Parathyroid adenoma (tissue), 2 donors: ENCODE results near the gene SDHB.

ENCODE experiments used
- H2AFZ ChIP-seq: fragments of 300-600 bp; sonication (generic); one replicate; pipeline ENCODE4 v1.7.0; 2017; ENCODE audit warnings: antibody characterized with exemption, mild to moderate bottlenecking
- H3K27ac ChIP-seq: fragments of 300-600 bp; sonication (generic); one replicate; pipeline ENCODE4 v1.7.0; 2017
- H3K27me3 ChIP-seq: fragments of 300-600 bp; sonication (generic); one replicate; pipeline ENCODE4 v1.7.0; 2017; ENCODE audit warnings: low read length; ENCODE audit not compliant: control insufficient read depth, insufficient read depth
- H3K36me3 ChIP-seq: fragments of 300-600 bp; sonication (generic); one replicate; pipeline ENCODE4 v1.7.0; 2017; ENCODE audit warnings: low read length; ENCODE audit not compliant: control insufficient read depth, insufficient read depth
- H3K4me1 ChIP-seq: fragments of 300-600 bp; sonication (generic); one replicate; pipeline ENCODE4 v1.7.0; 2017; ENCODE audit warnings: control low read depth
- H3K4me2 ChIP-seq: fragments of 300-600 bp; sonication (generic); one replicate; pipeline ENCODE4 v1.7.0; 2017; ENCODE audit warnings: low read length
- H3K4me3 ChIP-seq: fragments of 300-600 bp; sonication (generic); one replicate; pipeline ENCODE4 v1.7.0; 2017; ENCODE audit warnings: low read depth, low read length
- H3K79me2 ChIP-seq: fragments of 300-600 bp; sonication (generic); one replicate; pipeline ENCODE4 v1.7.0; 2017; ENCODE audit warnings: control low read depth
- H3K9ac ChIP-seq: fragments of 300-600 bp; sonication (generic); one replicate; pipeline ENCODE4 v1.7.0; 2017; ENCODE audit warnings: mild to moderate bottlenecking
- H3K9me3 ChIP-seq: fragments of 300-600 bp; sonication (generic); one replicate; pipeline ENCODE4 v1.7.0; 2017; ENCODE audit warnings: low read length; ENCODE audit not compliant: control insufficient read depth
- TF ChIP-seq, protein P1 (sequence below): fragments of 300-600 bp; sonication (generic); IDR thresholded peaks from one replicate; pipeline ENCODE4 v1.7.0; 2017; ENCODE audit warnings: antibody characterized with exemption, mild to moderate bottlenecking
- donor health status: primary hyperparathyroidism.

SDHB gene

DNA sequence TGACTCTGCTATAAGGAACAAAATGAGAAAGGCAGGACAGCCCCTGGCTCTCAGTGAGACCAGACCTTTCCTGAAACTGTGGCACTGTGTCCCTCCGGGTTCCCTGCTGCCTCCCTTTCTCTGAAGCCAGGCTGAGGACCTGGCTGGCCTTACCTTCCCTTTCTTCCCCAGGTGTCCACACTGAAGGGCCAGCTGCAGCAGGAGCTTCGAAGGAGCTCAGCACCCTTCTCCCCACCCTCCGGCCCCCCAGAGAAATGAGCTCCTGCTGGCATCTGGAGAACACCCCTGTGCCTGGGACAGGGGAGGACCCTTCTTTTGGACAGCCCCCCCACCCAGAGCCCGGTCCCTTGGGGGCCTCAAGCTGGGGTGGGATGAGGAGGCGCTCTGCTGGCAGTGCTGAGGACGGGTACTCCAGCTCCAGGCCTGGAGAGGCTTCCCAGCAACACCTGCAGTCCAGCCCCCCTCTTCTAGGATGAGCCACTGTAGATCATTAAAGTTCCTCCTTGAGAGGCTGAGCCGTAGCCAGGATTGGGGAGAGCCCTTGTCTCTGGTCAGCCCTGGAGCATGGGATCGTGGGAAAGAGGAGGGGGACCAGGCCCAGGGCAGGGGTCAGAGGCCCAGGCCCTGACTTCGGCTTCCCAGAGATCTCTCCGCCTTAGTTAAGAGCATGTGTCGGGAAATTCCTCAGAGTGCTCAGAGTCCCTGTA is 81.5 kb downstream of the SDHB start:
- Histone ChIP-seq H3K4me2 (no peak overlapping the region), H3K27ac (no peak overlapping the region), H3K9me3 (no peaks in the 10 kb centered on the region), H3K4me3 (no peak overlapping the region), H3K9ac (no peak overlapping the region), H3K79me2 (no peaks in the 10 kb centered on the region), H3K4me1 (peaks cover 2% of the 10 kb centered on the region), H2AFZ (no peak overlapping the region), H3K36me3 (no peaks in the 10 kb centered on the region), H3K27me3 (no peaks in the 10 kb centered on the region)
- TF ChIP-seq, protein P1, sequence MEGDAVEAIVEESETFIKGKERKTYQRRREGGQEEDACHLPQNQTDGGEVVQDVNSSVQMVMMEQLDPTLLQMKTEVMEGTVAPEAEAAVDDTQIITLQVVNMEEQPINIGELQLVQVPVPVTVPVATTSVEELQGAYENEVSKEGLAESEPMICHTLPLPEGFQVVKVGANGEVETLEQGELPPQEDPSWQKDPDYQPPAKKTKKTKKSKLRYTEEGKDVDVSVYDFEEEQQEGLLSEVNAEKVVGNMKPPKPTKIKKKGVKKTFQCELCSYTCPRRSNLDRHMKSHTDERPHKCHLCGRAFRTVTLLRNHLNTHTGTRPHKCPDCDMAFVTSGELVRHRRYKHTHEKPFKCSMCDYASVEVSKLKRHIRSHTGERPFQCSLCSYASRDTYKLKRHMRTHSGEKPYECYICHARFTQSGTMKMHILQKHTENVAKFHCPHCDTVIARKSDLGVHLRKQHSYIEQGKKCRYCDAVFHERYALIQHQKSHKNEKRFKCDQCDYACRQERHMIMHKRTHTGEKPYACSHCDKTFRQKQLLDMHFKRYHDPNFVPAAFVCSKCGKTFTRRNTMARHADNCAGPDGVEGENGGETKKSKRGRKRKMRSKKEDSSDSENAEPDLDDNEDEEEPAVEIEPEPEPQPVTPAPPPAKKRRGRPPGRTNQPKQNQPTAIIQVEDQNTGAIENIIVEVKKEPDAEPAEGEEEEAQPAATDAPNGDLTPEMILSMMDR: no peak

DNA sequence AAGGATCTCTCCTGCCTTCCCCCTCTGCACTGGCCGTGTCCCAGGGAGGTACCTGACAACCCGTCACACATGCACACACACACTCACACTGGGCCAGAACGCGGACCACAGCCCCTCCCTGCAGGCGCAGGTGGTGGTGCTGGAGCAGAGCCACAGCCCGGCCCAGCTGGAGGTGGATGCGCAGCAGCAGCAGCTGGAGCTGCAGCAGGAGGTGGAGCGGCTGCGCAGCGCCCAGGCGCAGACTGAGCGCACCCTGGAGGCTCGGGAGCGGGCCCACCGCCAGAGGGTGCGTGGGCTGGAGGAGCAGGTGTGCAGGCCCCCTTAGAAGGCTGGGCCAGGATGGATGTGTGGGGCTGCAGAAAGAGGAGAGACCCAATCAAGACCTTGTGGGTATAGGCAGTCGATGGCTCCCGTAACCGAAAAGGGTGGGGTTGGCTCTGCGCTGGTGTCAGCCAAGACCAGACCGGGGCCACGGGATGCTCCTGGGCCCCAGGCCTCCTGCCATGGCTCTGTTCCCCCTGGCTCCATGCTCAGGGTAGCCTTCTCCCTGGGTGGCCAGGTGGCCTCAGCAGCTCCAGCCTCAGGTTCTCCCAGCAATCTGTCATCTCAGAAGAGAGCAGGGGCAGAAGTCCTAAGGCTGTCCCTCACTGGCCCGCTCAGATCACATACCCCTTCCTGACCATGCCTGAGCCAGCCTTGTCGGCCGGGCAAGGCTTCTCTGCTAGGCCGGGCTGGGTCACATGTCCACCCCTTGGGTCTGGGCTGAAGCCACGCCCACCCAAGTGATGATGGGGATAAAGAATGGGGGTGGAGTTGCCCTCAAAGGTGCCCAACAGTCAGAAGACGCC is 82.3 kb downstream of the SDHB start:
- TF ChIP-seq, protein P1: no peak
- no peak overlapping the region for H3K4me3 ChIP-seq
- H3K4me1 ChIP-seq: peaks cover 2% of the 10 kb centered on the region
- H2AFZ ChIP-seq: no peak overlapping the region
- no peaks in the 10 kb centered on the region for H3K79me2 ChIP-seq
- H3K27ac ChIP-seq: no peak overlapping the region
- H3K9ac ChIP-seq: no peak overlapping the region
- no peaks in the 10 kb centered on the region for H3K9me3 ChIP-seq
- no peaks in the 10 kb centered on the region for H3K36me3 ChIP-seq
- H3K4me2 ChIP-seq: no peak overlapping the region
- H3K27me3 ChIP-seq: no peaks in the 10 kb centered on the region

GRCh38 chr1:16970132-16970910 is 83.5 kb downstream of the SDHB start:
- no peak overlapping the region for H3K27ac ChIP-seq
- no peak overlapping the region for H2AFZ ChIP-seq
- no peaks in the 10 kb centered on the region for H3K79me2 ChIP-seq
- H3K4me1 ChIP-seq: peaks cover 2% of the 10 kb centered on the region
- no peak overlapping the region for H3K9ac ChIP-seq
- TF ChIP-seq, protein P1: no peak
- H3K9me3 ChIP-seq: no peaks in the 10 kb centered on the region
- no peaks in the 10 kb centered on the region for H3K36me3 ChIP-seq
- no peak overlapping the region for H3K4me2 ChIP-seq
- no peaks in the 10 kb centered on the region for H3K27me3 ChIP-seq
- no peak overlapping the region for H3K4me3 ChIP-seq

DNA sequence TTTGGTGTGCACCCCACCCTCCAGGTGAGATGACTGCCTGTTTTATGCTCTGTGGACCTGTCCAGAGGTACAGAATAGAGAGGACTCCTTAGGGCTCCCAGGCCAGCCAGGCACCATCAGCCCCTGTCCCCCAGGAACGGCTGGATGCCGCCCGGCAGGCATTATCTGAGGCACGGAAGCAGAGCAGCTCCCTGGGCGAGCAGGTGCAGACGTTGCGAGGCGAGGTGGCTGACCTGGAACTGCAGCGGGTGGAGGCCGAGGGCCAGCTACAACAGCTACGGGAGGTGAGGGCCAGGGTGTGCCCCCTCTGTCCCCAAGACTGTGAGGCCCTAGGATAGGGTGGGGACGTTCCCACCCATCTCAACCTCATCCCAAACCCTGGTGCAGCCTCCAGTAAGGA is 84.2 kb downstream of the SDHB start:
- TF ChIP-seq, protein P1: no peak
- Histone ChIP-seq H3K9me3 (no peaks in the 10 kb centered on the region), H3K4me2 (no peak overlapping the region), H2AFZ (no peak overlapping the region), H3K27ac (no peak overlapping the region), H3K4me3 (no peak overlapping the region), H3K9ac (no peak overlapping the region), H3K79me2 (no peaks in the 10 kb centered on the region), H3K27me3 (no peaks in the 10 kb centered on the region), H3K4me1 (peaks cover 2% of the 10 kb centered on the region), H3K36me3 (no peaks in the 10 kb centered on the region)
